HepG2 (cell line): Measurements from ENCODE around the gene ACP1. TPM values are rescaled to one million over a fixed set of nuclear protein-coding genes. Genes with fewer than 3 reads are reported as not detected.
A peak's percentile ranks its signal among the peaks of the same experiment; 100 is the strongest.

Experiments
- ATAC-seq: fragments of 200-7000 bp; cut with Tn5 transposase; 3 replicates; pipeline ENCODE4 v1.9.1; 2020; ENCODE audit warnings: mild to moderate bottlenecking, moderate library complexity
- BruUV-seq: library from RNA; stranded (reverse); fragments of 400-500 nt; replicated peaks from 2 replicates; lab custom pipeline; 2021; lab: Mats Ljungman, UMichigan
- CTCF ChIA-PET: fragments of 300-600 bp; formaldehyde crosslinking; extraction: SDS; loops from one replicate; lab custom pipeline; 2021; ENCODE audit warnings: low total read pairs, inconsistent platforms, low intra/inter-chr PET ratio; lab: Yijun Ruan, JAX
- POLR2A ChIA-PET: fragments of 350-600 bp; sonication (Branson Sonifier 250); formaldehyde crosslinking; loops from one replicate; lab custom pipeline; 2020; ENCODE audit warnings: antibody characterized with exemption, inconsistent platforms; lab: Yijun Ruan, JAX
- DNase-seq: peaks from one replicate; pipeline ENCODE4 v3.0.0-alpha.2; 2015; ENCODE audit warnings: low spot score
- FAIRE-seq: peaks from 3 replicates; lab custom pipeline; 2011; peaks lifted over from hg19 to GRCh38; lab: Jason Lieb, UNC
- H2AFZ ChIP-seq: one replicate; pipeline ENCODE4 v1.6.1; 2011; ENCODE audit warnings: low read length, inconsistent platforms
- H3K27ac ChIP-seq: fragments of 300-600 bp; 3 replicates; pipeline ENCODE4 v1.8.0; 2011; ENCODE audit warnings: mixed run types, mild to moderate bottlenecking, mixed read lengths, low read length, inconsistent platforms; ENCODE audit not compliant: insufficient read depth; ENCODE audit errors: extremely low read length
- H3K27me3 ChIP-seq, 2 experiments: fragments of 200-600 bp in 1 of 2; 2 replicates in 1 of 2; 3 replicates in 1 of 2; pipeline versions ENCODE4 v1.6.0 to v1.8.0; 2011; ENCODE audit warnings: low read length in 2 of 2, mild to moderate bottlenecking in 2 of 2, moderate library complexity in 2 of 2, inconsistent platforms in 1 of 2; ENCODE audit not compliant: insufficient read depth in 2 of 2, control insufficient read depth in 1 of 2
- H3K36me3 ChIP-seq, 2 experiments: fragments of 200-600 bp in 1 of 2; replicated peaks in 1 of 2; 2 replicates in 1 of 2; 3 replicates in 1 of 2; pipeline versions ENCODE4 v1.5.1 to v1.8.0; 2011; ENCODE audit warnings: low read length in 2 of 2, inconsistent platforms in 1 of 2; ENCODE audit not compliant: insufficient read depth in 2 of 2, control insufficient read depth in 1 of 2
- H3K4me1 ChIP-seq: 2 replicates; pipeline ENCODE4 v1.5.1; 2012; ENCODE audit warnings: low read length, inconsistent platforms; ENCODE audit not compliant: insufficient read depth
- H3K4me2 ChIP-seq: 2 replicates; pipeline ENCODE4 v1.6.0; 2011; ENCODE audit warnings: low read depth, low read length, inconsistent platforms
- H3K4me3 ChIP-seq, 3 experiments: fragments of 200-600 bp in 1 of 3; sonication (generic), shearing (Covaris generic) in 1 of 3; replicated peaks in 1 of 3; 2 replicates each; pipeline ENCODE4 v1.5.1; 2011 to 2016; ENCODE audit warnings: low read length in 3 of 3, inconsistent platforms in 2 of 3, low read depth in 2 of 3, mild to moderate bottlenecking in 2 of 3, control low read depth in 1 of 3, mixed read lengths in 1 of 3; ENCODE audit not compliant: insufficient read depth in 1 of 3
- H3K79me2 ChIP-seq: one replicate; pipeline ENCODE4 v1.6.1; 2011; ENCODE audit warnings: low read length, inconsistent platforms; ENCODE audit not compliant: insufficient read depth
- H3K9ac ChIP-seq: 2 replicates; pipeline ENCODE4 v1.6.0; 2011; ENCODE audit warnings: mild to moderate bottlenecking, low read depth, low read length, inconsistent platforms; ENCODE audit not compliant: insufficient read depth
- H3K9me3 ChIP-seq: 2 replicates; pipeline ENCODE4 v1.5.1; 2012; ENCODE audit warnings: mild to moderate bottlenecking, low read length
- H4K20me1 ChIP-seq: 2 replicates; pipeline ENCODE4 v1.6.0; 2011; ENCODE audit warnings: inconsistent platforms, mild to moderate bottlenecking, low read length, moderate library complexity; ENCODE audit not compliant: insufficient read depth
- HDAC2 ChIP-seq: sonication (generic); formaldehyde crosslinking; IDR thresholded peaks from 2 replicates; pipeline ENCODE4 v1.4.0; 2020; ENCODE audit warnings: missing genetic modification reagents
- MXD4 ChIP-seq: IDR thresholded peaks from 2 replicates; pipeline ENCODE4 v1.6.1; 2016; ENCODE audit warnings: mild to moderate bottlenecking, missing biosample characterization, missing genetic modification reagents
- PHF8 ChIP-seq: sonication (generic); formaldehyde crosslinking; IDR thresholded peaks from 2 replicates; pipeline ENCODE4 v1.5.0; 2020; ENCODE audit warnings: missing genetic modification reagents
- RBM22 ChIP-seq: fragments of 200-400 bp; formaldehyde crosslinking; optimal IDR thresholded peaks from 2 replicates; pipeline ENCODE3; 2017; ENCODE audit warnings: mild to moderate bottlenecking, low read length, moderate library complexity
- ZBTB42 ChIP-seq: sonication (generic); formaldehyde crosslinking; IDR thresholded peaks from 2 replicates; pipeline ENCODE4 v1.5.0; 2020; ENCODE audit warnings: mild to moderate bottlenecking, missing genetic modification reagents
- ZNF180 ChIP-seq: sonication (generic); formaldehyde crosslinking; IDR thresholded peaks from 2 replicates; pipeline ENCODE4 v1.4.0; 2020; ENCODE audit warnings: low read depth, missing genetic modification reagents, borderline replicate concordance
- ZNF282 ChIP-seq: fragments of 450-650 bp; IDR thresholded peaks from 2 replicates; pipeline ENCODE4 v1.6.1; 2018; ENCODE audit not compliant: partially characterized antibody
- ZNF564 ChIP-seq: sonication (generic); formaldehyde crosslinking; IDR thresholded peaks from 2 replicates; pipeline ENCODE4 v1.8.1; 2023; ENCODE audit warnings: mild to moderate bottlenecking, missing genetic modification reagents
- WGBS: methylation state at CpG from one replicate; pipeline ENCODE4 v1.1.6; 2017; ENCODE audit warnings: low lambda C conversion rate; 5-methylcytosine and 5-hydroxymethylcytosine counted together
- in situ Hi-C: cut with HindIII; loops from 2 replicates; pipeline ENCODE4 v1.10.0; 2017; ENCODE audit warnings: low pct_unique_long_range_greater_than_20kb; ENCODE audit not compliant: extremely low pct_ligation_motif_present
- intact Hi-C: fragments of 100-400 bp; cut with micrococcal nuclease; formaldehyde crosslinking; loops from one replicate; pipeline ENCODE4 v1.10.0; 2022; ENCODE audit not compliant: unreplicated experiment
- polyA plus RNA-seq, 8 experiments: library from polyadenylated mRNA; depleted of rRNA in 3 of 8; stranded (reverse) in 7 of 8; unstranded in 1 of 8; fragments of >200 nt; fragmentation: Illumina TruSeq in 4 of 8; extraction: Trizol in 4 of 8; gene quantifications; 2 replicates each; pipeline versions ENCODE4 v1.2.1 to v1.2.3, GENCODE V29; 2011 to 2016; ENCODE audit warnings: low read depth in 4 of 8, missing spikeins in 1 of 8, mixed read lengths in 1 of 8; ENCODE audit not compliant: insufficient read depth in 1 of 8
- total RNA-seq, 5 experiments: library from RNA; depleted of rRNA; stranded (reverse); fragments of >200 nt; fragmentation: Illumina TruSeq; extraction: Trizol; gene quantifications; 2 replicates each; pipeline ENCODE4 v1.2.3, GENCODE V29; 2016; ENCODE audit warnings: low read depth in 1 of 5

ACP1 gene
- total and polyA plus RNA-seq, 2 of the 13 experiments (the other 11 are each of a cell fraction or from before 2014, with no cell fraction given), result 246 to 348 TPM

- intact Hi-C loops (no loop called here), in situ Hi-C loops (no loop called here)
- no peak for ATAC-seq
- 90% methylated on average over 2 of the region's 2 CpGs for WGBS
- DNase-seq, result no peak
- Histone ChIP-seq H3K27ac (no peak overlapping the region), H3K4me1 (peaks cover 2% of the 10 kb centered on the region; the same call in 1 of the 2 replicates), H3K36me3 (peaks cover 36 to 79% of the 10 kb centered on the region in 2 experiments), H2AFZ (no peak overlapping the region), H3K4me2 (no peak overlapping the region), H3K9ac (no peak overlapping the region), H3K79me2 (peaks cover 56% of the 10 kb centered on the region), H3K4me3 (no peak overlapping the region), H3K27me3 (no peaks in the 10 kb centered on the region), H3K9me3 (no peaks in the 10 kb centered on the region), H4K20me1 (peaks cover 27% of the 10 kb centered on the region)
- no TSS peak for BruUV-seq
- FAIRE-seq, result no peak
- ChIA-PET CTCF (no interaction called here), POLR2A (interaction anchor here (0.6 kb wide), 1 partner anchor 14 kb away, joined by 3 read pairs; the partner anchor contains the start of gene ACP1)
- TF ChIP-seq ZNF564 (CRISPR knock-in tag) (no peak), RBM22 (peak; percentile 87)
These were observed 13.7 kb downstream of the ACP1 start for GRCh38 chr2:278312-278926.

DNA sequence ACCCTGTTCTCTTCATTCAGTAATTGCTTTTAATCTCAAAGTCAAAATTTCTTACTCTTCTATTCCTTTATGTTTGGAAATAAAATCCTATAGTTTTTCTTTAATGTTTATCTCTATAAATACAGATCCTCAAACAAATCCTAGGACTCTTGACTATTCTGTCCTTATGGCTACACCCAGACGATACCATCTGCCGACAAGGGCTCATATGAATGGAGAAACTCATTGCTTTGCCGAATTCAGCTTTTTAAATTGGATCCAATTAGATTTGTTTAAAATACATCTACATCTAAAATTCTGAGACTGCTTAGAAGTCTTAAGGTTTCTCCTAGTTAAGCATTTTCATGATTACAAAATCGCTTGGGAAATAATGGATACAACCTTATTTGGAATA is 14.2 kb downstream of the ACP1 start:
- TF ChIP-seq PHF8 (CRISPR knock-in tag), result no peak
- TF ChIP-seq ZNF564 (CRISPR knock-in tag), result no peak
- TF ChIP-seq MXD4 (CRISPR knock-in tag), result no peak
- no peak for TF ChIP-seq ZNF282
- TF ChIP-seq HDAC2 (CRISPR knock-in tag), result no peak
- TF ChIP-seq ZNF180 (CRISPR knock-in tag), result no peak
- no peak for TF ChIP-seq ZBTB42
- no peak overlapping the region for H3K4me2 ChIP-seq
- H3K79me2 ChIP-seq, result peaks cover 51% of the 10 kb centered on the region
- in situ Hi-C loops, result no loop called here
- FAIRE-seq (no peak), DNase-seq (no peak), ATAC-seq (no peak)
- no peaks in the 10 kb centered on the region for H3K27me3 ChIP-seq
- 99% methylated on average over 4 of the region's 4 CpGs for WGBS
- ChIA-PET CTCF (no interaction called here), POLR2A (interaction anchor here (0.6 kb wide), 1 partner anchor 15 kb away, joined by 3 read pairs; the partner anchor contains the start of gene ACP1)
- no peak overlapping the region for H2AFZ ChIP-seq
- H3K9me3 ChIP-seq, result no peaks in the 10 kb centered on the region
- no peak overlapping the region for H3K4me3 ChIP-seq
- H3K4me1 ChIP-seq, result no peaks in the 10 kb centered on the region
- BruUV-seq, result no TSS peak
- no peak overlapping the region for H3K9ac ChIP-seq
- H4K20me1 ChIP-seq, result peaks cover 22% of the 10 kb centered on the region
- peaks cover 36 to 74% of the 10 kb centered on the region in 2 experiments for H3K36me3 ChIP-seq
- intact Hi-C loops, result no loop called here
- H3K27ac ChIP-seq, result no peak overlapping the region
